Suprapubic skin (tissue), 4 donors: ENCODE data around the gene OR2AT4.

Experiments used
- EP300 ChIP-seq: sonication (generic); formaldehyde crosslinking; IDR thresholded peaks from one replicate; pipeline ENCODE4 v1.6.1; 2017; ENCODE audit warnings: antibody characterized with exemption
- POLR2AphosphoS5 ChIP-seq, 3 donors: sonication (generic); formaldehyde crosslinking; IDR thresholded peaks; one replicate each; pipeline ENCODE4 v1.6.1; 2017; ENCODE audit warnings: antibody characterized with exemption in 3 of 3
- TF ChIP-seq, protein P1 (sequence below), 2 donors: fragments of 200-600 bp in 1 of 2; fragments of 450-650 bp in 1 of 2; sonication (generic) in 1 of 2; IDR thresholded peaks; one replicate each; pipeline ENCODE4 v1.5.1; 2016 to 2019; ENCODE audit warnings: antibody characterized with exemption in 2 of 2, mild to moderate bottlenecking in 1 of 2, moderate library complexity in 1 of 2

DNA sequence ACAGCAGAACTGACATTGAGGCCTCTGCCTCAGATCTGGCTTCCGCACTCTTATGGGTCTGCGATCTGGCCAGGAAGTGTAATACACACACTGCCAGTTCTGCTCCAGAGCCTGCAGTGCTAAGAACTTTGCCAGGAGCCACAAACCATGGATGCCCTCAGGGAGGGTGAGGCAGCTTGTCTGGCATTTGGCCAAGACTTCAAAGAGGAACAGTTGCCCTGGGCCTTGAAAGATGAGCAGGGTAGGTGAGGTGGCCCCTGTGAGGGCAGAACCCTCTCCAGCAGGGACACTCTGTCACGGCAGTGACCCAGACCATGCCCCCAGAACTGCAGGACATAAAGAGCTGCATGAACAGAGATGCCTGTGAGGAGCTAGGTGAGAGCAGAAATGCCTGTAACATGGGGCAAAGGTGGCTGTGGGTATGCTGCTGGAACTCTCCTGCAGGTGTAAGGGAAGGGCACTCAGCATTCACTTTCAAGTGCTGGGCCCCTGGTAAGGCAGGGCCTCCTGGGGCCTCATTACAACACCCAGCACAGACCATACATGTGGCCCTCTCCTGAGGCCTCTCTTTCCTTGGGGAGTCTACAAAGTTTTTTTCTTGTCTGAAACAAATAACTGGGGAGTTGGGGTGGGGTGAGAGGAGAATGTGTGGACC lies 60.6 kb downstream of the OR2AT4 start:
- TF ChIP-seq, protein P1, sequence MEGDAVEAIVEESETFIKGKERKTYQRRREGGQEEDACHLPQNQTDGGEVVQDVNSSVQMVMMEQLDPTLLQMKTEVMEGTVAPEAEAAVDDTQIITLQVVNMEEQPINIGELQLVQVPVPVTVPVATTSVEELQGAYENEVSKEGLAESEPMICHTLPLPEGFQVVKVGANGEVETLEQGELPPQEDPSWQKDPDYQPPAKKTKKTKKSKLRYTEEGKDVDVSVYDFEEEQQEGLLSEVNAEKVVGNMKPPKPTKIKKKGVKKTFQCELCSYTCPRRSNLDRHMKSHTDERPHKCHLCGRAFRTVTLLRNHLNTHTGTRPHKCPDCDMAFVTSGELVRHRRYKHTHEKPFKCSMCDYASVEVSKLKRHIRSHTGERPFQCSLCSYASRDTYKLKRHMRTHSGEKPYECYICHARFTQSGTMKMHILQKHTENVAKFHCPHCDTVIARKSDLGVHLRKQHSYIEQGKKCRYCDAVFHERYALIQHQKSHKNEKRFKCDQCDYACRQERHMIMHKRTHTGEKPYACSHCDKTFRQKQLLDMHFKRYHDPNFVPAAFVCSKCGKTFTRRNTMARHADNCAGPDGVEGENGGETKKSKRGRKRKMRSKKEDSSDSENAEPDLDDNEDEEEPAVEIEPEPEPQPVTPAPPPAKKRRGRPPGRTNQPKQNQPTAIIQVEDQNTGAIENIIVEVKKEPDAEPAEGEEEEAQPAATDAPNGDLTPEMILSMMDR (IDR thresholded peaks at IDR 0.05), result no peak
- TF ChIP-seq EP300, result no peak
- no peak for TF ChIP-seq POLR2AphosphoS5 (IDR thresholded peaks at IDR 0.05)
